WTC11 (cell line): ENCODE results near the gene NELFA. TPM values are rescaled to one million over a fixed set of nuclear protein-coding genes. Genes with fewer than 3 reads are reported as not detected.

Experiments used
- ATAC-seq: fragments of 200-7000 bp; cut with Tn5 transposase; 2 replicates; pipeline ENCODE4 v1.10.0; 2021; ENCODE audit warnings: mild to moderate bottlenecking, moderate library complexity
- CTCF ChIA-PET: fragments of 300-600 bp; sonication (Branson Sonifier 250); formaldehyde crosslinking; loops from one replicate; lab custom pipeline; 2021; ENCODE audit warnings: antibody characterized with exemption; lab: Charles Lee
- POLR2A ChIA-PET: fragments of 350-600 bp; sonication (Branson Sonifier 250); formaldehyde crosslinking; loops from one replicate; lab custom pipeline; 2021; ENCODE audit warnings: antibody characterized with exemption; lab: Charles Lee
- DNase-seq: peaks from one replicate; pipeline ENCODE4 v3.0.0; 2021; ENCODE audit warnings: low spot score
- H3K27ac Mint-ChIP-seq: 2 replicates; pipeline ENCODE4 v1.8.0; 2021; ENCODE audit warnings: mixed read lengths
- H3K27me3 Mint-ChIP-seq: 2 replicates; pipeline ENCODE4 v1.8.0; 2021; ENCODE audit warnings: low read depth, mild to moderate bottlenecking, moderate library complexity, mixed read lengths
- H3K36me3 Mint-ChIP-seq: 2 replicates; pipeline ENCODE4 v1.8.0; 2021; ENCODE audit warnings: mixed read lengths
- H3K4me1 Mint-ChIP-seq: 2 replicates; pipeline ENCODE4 v1.8.0; 2022; ENCODE audit warnings: mixed read lengths
- H3K4me3 Mint-ChIP-seq: 2 replicates; pipeline ENCODE4 v1.8.0; 2021; ENCODE audit warnings: mild to moderate bottlenecking, moderate library complexity, mixed read lengths
- H3K9me3 Mint-ChIP-seq: 2 replicates; pipeline ENCODE4 v1.8.0; 2021; ENCODE audit warnings: mixed read lengths
- EMX1 ChIP-seq: fragments of 250-450 bp; sonication (Bioruptor Pico); IDR thresholded peaks from 2 replicates; pipeline ENCODE4 v1.8.0; 2021; ENCODE audit warnings: mild to moderate bottlenecking
- ESRRA ChIP-seq: sonication (generic); formaldehyde crosslinking; IDR thresholded peaks from 2 replicates; pipeline ENCODE4 v1.8.1; 2022; ENCODE audit warnings: mild to moderate bottlenecking, missing genetic modification reagents, borderline replicate concordance
- IRF2 ChIP-seq: sonication (generic); formaldehyde crosslinking; IDR thresholded peaks from 2 replicates; pipeline ENCODE4 v1.8.0; 2022; ENCODE audit warnings: low read depth, missing genetic modification reagents, borderline replicate concordance
- KAT7 ChIP-seq: sonication (generic); formaldehyde crosslinking; IDR thresholded peaks from 2 replicates; pipeline ENCODE4 v1.8.1; 2023; ENCODE audit warnings: missing genetic modification reagents, mild to moderate bottlenecking, borderline replicate concordance
- NFATC4 ChIP-seq: fragments of 250-450 bp; sonication (Bioruptor Pico); IDR thresholded peaks from 2 replicates; pipeline ENCODE4 v1.9.0; 2021; ENCODE audit warnings: mild to moderate bottlenecking
- SMAD3 ChIP-seq: sonication (generic); formaldehyde crosslinking; IDR thresholded peaks from 2 replicates; pipeline ENCODE4 v1.8.0; 2022; ENCODE audit warnings: missing genetic modification reagents, mild to moderate bottlenecking, borderline replicate concordance
- ZNF232 ChIP-seq: sonication (generic); formaldehyde crosslinking; IDR thresholded peaks from 2 replicates; pipeline ENCODE4 v1.8.0; 2022; ENCODE audit warnings: mild to moderate bottlenecking, missing genetic modification reagents
- ZNF263 ChIP-seq: sonication (generic); formaldehyde crosslinking; IDR thresholded peaks from 2 replicates; pipeline ENCODE4 v1.8.1; 2022; ENCODE audit warnings: low read depth, mild to moderate bottlenecking, moderate library complexity, missing genetic modification reagents
- ZNF396 ChIP-seq: fragments of 250-450 bp; sonication (Bioruptor Pico); IDR thresholded peaks from 2 replicates; pipeline ENCODE4 v1.8.0; 2021; ENCODE audit warnings: mild to moderate bottlenecking, moderate library complexity, borderline replicate concordance
- total RNA-seq: library from RNA; stranded (reverse); gene quantifications from 3 replicates; pipeline ENCODE4 v1.2.3, GENCODE V29; 2021
- TF ChIP-seq, protein P1 (sequence below): sonication (generic); formaldehyde crosslinking; conservative IDR thresholded peaks from 2 replicates; pipeline ENCODE4 v1.8.1; 2023; ENCODE audit warnings: mild to moderate bottlenecking, low read depth, missing genetic modification reagents, moderate library complexity
- TF ChIP-seq, protein P2 (sequence below): fragments of 250-450 bp; sonication (Bioruptor Pico); conservative IDR thresholded peaks from 2 replicates; pipeline ENCODE4 v1.9.0; 2021; ENCODE audit warnings: mild to moderate bottlenecking
- TF ChIP-seq, protein P3 (sequence below): sonication (generic); formaldehyde crosslinking; IDR thresholded peaks from 2 replicates; pipeline ENCODE4 v1.8.1; 2023; ENCODE audit warnings: mild to moderate bottlenecking, missing genetic modification reagents
- TF ChIP-seq, protein P4 (sequence below): fragments of 250-450 bp; sonication (Bioruptor Pico); IDR thresholded peaks from 2 replicates; pipeline ENCODE4 v1.9.0; 2021; ENCODE audit warnings: mild to moderate bottlenecking
- TF ChIP-seq, protein P5 (sequence below): sonication (generic); formaldehyde crosslinking; IDR thresholded peaks from 2 replicates; pipeline ENCODE4 v1.8.1; 2022; ENCODE audit warnings: mild to moderate bottlenecking, moderate library complexity, missing genetic modification reagents
- TF ChIP-seq, protein P6 (sequence below): sonication (generic); formaldehyde crosslinking; IDR thresholded peaks from 2 replicates; pipeline ENCODE4 v1.8.1; 2022; ENCODE audit warnings: mild to moderate bottlenecking, missing genetic modification reagents, moderate library complexity, borderline replicate concordance
- TF ChIP-seq, protein P7 (sequence below): sonication (generic); formaldehyde crosslinking; IDR thresholded peaks from 2 replicates; pipeline ENCODE4 v1.8.1; 2023; ENCODE audit warnings: mild to moderate bottlenecking, missing genetic modification reagents, borderline replicate concordance
- TF ChIP-seq, protein P8 (sequence below): sonication (generic); formaldehyde crosslinking; IDR thresholded peaks from 2 replicates; pipeline ENCODE4 v1.8.0; 2023; ENCODE audit warnings: missing genetic modification reagents, mild to moderate bottlenecking, borderline replicate concordance

NELFA gene
- total RNA-seq, 1 experiment from 2014 or later: 72.6 TPM

DNA sequence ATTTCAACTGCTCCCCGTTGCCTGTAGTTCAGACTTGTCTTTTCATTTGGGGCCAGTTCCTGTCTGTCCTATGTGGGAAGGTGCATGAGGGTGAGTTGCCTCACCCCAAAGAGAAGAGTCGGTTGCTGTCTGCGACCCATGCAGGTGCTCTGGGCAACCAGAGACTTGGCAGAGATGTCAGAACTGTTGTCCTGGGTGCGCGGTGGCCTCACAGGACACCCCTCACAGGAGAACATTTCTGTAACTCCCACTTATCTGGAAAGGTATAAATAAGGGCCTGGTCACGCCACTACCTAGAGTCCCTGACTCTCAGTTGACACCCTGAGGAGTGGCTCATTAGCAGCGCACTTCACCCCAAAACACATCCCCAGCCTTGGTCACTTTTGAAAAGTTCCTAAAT, 40.6 kb upstream of the NELFA start:
- ATAC-seq (no peak), DNase-seq (no peak)
- ChIA-PET POLR2A (no interaction called here), CTCF (no interaction called here)
- no peaks in the 10 kb centered on the region for H3K36me3 Mint-ChIP-seq
- no peak overlapping the region for H3K27ac Mint-ChIP-seq
- peaks cover 13% of the 10 kb centered on the region for H3K4me1 Mint-ChIP-seq
- H3K9me3 Mint-ChIP-seq: no peaks in the 10 kb centered on the region
- peaks cover 28% of the 10 kb centered on the region for H3K27me3 Mint-ChIP-seq
- H3K4me3 Mint-ChIP-seq: no peak overlapping the region
- TF ChIP-seq, protein P1, sequence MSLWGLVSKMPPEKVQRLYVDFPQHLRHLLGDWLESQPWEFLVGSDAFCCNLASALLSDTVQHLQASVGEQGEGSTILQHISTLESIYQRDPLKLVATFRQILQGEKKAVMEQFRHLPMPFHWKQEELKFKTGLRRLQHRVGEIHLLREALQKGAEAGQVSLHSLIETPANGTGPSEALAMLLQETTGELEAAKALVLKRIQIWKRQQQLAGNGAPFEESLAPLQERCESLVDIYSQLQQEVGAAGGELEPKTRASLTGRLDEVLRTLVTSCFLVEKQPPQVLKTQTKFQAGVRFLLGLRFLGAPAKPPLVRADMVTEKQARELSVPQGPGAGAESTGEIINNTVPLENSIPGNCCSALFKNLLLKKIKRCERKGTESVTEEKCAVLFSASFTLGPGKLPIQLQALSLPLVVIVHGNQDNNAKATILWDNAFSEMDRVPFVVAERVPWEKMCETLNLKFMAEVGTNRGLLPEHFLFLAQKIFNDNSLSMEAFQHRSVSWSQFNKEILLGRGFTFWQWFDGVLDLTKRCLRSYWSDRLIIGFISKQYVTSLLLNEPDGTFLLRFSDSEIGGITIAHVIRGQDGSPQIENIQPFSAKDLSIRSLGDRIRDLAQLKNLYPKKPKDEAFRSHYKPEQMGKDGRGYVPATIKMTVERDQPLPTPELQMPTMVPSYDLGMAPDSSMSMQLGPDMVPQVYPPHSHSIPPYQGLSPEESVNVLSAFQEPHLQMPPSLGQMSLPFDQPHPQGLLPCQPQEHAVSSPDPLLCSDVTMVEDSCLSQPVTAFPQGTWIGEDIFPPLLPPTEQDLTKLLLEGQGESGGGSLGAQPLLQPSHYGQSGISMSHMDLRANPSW (CRISPR knock-in tag): no peak
- TF ChIP-seq, protein P2, sequence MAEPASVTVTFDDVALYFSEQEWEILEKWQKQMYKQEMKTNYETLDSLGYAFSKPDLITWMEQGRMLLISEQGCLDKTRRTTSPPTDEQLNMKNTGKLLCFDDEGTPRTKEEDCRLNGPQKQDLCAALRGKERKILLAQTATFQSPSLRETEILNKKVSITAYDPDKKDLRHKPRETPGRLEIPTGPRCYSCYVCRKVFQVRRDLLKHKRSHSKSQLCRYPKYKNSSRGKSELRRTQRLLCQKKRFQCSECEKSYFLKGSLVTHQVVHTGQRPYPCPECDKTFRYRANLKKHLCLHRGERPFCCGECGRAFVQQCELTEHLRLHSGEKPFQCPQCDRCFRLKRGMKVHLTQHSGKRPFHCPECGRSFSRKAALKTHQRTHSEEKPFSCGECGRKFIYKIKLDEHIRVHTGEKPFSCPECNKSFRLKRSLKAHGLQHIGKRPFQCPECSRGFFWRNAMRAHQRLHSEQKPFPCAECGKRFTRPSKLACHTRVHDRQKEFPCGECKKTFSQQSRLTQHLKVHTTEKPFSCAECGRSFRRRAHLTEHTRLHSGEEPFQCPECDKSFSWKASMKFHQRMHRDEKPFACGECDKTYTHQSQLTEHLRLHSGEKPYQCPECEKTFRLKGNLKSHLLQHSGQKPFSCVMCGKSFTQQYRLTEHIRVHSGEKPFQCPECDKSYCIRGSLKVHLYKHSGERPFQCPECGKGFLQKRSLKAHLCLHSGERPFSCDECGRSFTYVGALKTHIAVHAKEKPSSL (CRISPR knock-in tag): no peak
- TF ChIP-seq ZNF232: no peak
- TF ChIP-seq, protein P3, sequence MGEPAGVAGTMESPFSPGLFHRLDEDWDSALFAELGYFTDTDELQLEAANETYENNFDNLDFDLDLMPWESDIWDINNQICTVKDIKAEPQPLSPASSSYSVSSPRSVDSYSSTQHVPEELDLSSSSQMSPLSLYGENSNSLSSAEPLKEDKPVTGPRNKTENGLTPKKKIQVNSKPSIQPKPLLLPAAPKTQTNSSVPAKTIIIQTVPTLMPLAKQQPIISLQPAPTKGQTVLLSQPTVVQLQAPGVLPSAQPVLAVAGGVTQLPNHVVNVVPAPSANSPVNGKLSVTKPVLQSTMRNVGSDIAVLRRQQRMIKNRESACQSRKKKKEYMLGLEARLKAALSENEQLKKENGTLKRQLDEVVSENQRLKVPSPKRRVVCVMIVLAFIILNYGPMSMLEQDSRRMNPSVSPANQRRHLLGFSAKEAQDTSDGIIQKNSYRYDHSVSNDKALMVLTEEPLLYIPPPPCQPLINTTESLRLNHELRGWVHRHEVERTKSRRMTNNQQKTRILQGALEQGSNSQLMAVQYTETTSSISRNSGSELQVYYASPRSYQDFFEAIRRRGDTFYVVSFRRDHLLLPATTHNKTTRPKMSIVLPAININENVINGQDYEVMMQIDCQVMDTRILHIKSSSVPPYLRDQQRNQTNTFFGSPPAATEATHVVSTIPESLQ (CRISPR knock-in tag): no peak
- TF ChIP-seq ZNF396 (CRISPR knock-in tag): no peak
- TF ChIP-seq ZNF263: no peak
- no peak for TF ChIP-seq IRF2 (CRISPR knock-in tag)
- no peak for TF ChIP-seq NFATC4 (CRISPR knock-in tag)
- TF ChIP-seq, protein P4, sequence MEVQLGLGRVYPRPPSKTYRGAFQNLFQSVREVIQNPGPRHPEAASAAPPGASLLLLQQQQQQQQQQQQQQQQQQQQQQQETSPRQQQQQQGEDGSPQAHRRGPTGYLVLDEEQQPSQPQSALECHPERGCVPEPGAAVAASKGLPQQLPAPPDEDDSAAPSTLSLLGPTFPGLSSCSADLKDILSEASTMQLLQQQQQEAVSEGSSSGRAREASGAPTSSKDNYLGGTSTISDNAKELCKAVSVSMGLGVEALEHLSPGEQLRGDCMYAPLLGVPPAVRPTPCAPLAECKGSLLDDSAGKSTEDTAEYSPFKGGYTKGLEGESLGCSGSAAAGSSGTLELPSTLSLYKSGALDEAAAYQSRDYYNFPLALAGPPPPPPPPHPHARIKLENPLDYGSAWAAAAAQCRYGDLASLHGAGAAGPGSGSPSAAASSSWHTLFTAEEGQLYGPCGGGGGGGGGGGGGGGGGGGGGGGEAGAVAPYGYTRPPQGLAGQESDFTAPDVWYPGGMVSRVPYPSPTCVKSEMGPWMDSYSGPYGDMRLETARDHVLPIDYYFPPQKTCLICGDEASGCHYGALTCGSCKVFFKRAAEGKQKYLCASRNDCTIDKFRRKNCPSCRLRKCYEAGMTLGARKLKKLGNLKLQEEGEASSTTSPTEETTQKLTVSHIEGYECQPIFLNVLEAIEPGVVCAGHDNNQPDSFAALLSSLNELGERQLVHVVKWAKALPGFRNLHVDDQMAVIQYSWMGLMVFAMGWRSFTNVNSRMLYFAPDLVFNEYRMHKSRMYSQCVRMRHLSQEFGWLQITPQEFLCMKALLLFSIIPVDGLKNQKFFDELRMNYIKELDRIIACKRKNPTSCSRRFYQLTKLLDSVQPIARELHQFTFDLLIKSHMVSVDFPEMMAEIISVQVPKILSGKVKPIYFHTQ: no peak
- no peak for TF ChIP-seq EMX1 (CRISPR knock-in tag)
- no peak for TF ChIP-seq SMAD3
- TF ChIP-seq ESRRA (CRISPR knock-in tag): no peak
- no peak for TF ChIP-seq KAT7 (CRISPR knock-in tag)
- TF ChIP-seq, protein P5, sequence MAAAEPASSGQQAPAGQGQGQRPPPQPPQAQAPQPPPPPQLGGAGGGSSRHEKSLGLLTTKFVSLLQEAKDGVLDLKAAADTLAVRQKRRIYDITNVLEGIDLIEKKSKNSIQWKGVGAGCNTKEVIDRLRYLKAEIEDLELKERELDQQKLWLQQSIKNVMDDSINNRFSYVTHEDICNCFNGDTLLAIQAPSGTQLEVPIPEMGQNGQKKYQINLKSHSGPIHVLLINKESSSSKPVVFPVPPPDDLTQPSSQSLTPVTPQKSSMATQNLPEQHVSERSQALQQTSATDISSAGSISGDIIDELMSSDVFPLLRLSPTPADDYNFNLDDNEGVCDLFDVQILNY: no peak
- TF ChIP-seq, protein P6, sequence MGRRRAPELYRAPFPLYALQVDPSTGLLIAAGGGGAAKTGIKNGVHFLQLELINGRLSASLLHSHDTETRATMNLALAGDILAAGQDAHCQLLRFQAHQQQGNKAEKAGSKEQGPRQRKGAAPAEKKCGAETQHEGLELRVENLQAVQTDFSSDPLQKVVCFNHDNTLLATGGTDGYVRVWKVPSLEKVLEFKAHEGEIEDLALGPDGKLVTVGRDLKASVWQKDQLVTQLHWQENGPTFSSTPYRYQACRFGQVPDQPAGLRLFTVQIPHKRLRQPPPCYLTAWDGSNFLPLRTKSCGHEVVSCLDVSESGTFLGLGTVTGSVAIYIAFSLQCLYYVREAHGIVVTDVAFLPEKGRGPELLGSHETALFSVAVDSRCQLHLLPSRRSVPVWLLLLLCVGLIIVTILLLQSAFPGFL: no peak
- TF ChIP-seq, protein P7, sequence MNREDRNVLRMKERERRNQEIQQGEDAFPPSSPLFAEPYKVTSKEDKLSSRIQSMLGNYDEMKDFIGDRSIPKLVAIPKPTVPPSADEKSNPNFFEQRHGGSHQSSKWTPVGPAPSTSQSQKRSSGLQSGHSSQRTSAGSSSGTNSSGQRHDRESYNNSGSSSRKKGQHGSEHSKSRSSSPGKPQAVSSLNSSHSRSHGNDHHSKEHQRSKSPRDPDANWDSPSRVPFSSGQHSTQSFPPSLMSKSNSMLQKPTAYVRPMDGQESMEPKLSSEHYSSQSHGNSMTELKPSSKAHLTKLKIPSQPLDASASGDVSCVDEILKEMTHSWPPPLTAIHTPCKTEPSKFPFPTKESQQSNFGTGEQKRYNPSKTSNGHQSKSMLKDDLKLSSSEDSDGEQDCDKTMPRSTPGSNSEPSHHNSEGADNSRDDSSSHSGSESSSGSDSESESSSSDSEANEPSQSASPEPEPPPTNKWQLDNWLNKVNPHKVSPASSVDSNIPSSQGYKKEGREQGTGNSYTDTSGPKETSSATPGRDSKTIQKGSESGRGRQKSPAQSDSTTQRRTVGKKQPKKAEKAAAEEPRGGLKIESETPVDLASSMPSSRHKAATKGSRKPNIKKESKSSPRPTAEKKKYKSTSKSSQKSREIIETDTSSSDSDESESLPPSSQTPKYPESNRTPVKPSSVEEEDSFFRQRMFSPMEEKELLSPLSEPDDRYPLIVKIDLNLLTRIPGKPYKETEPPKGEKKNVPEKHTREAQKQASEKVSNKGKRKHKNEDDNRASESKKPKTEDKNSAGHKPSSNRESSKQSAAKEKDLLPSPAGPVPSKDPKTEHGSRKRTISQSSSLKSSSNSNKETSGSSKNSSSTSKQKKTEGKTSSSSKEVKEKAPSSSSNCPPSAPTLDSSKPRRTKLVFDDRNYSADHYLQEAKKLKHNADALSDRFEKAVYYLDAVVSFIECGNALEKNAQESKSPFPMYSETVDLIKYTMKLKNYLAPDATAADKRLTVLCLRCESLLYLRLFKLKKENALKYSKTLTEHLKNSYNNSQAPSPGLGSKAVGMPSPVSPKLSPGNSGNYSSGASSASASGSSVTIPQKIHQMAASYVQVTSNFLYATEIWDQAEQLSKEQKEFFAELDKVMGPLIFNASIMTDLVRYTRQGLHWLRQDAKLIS: no peak
- TF ChIP-seq, protein P8, sequence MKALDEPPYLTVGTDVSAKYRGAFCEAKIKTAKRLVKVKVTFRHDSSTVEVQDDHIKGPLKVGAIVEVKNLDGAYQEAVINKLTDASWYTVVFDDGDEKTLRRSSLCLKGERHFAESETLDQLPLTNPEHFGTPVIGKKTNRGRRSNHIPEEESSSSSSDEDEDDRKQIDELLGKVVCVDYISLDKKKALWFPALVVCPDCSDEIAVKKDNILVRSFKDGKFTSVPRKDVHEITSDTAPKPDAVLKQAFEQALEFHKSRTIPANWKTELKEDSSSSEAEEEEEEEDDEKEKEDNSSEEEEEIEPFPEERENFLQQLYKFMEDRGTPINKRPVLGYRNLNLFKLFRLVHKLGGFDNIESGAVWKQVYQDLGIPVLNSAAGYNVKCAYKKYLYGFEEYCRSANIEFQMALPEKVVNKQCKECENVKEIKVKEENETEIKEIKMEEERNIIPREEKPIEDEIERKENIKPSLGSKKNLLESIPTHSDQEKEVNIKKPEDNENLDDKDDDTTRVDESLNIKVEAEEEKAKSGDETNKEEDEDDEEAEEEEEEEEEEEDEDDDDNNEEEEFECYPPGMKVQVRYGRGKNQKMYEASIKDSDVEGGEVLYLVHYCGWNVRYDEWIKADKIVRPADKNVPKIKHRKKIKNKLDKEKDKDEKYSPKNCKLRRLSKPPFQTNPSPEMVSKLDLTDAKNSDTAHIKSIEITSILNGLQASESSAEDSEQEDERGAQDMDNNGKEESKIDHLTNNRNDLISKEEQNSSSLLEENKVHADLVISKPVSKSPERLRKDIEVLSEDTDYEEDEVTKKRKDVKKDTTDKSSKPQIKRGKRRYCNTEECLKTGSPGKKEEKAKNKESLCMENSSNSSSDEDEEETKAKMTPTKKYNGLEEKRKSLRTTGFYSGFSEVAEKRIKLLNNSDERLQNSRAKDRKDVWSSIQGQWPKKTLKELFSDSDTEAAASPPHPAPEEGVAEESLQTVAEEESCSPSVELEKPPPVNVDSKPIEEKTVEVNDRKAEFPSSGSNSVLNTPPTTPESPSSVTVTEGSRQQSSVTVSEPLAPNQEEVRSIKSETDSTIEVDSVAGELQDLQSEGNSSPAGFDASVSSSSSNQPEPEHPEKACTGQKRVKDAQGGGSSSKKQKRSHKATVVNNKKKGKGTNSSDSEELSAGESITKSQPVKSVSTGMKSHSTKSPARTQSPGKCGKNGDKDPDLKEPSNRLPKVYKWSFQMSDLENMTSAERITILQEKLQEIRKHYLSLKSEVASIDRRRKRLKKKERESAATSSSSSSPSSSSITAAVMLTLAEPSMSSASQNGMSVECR: no peak
